Measurements from ENCODE around the gene VWA8.

Gene VWA8

GRCh38 chr13:41973247-41973741 is 12.4 kb upstream of the VWA8 start:
- no peak overlapping the region for H3K4me3 ChIP-seq (ENCODE audit: low read depth, low read length)
- in situ Hi-C loops (cut with HindIII; ENCODE audit: low pct_ligation_motif_present, low sequenced_read_pairs), result no loop called here
- peak; percentile 20 for TF ChIP-seq CTCF (IDR thresholded peaks at IDR 0.05; ENCODE audit: low read depth, low read length, missing control alignments)

GRCh38 chr13:41971848-41972247 is 10.9 kb upstream of the VWA8 start:
- no peak overlapping the region for H3K4me3 ChIP-seq (ENCODE audit: low read depth, low read length)
- in situ Hi-C loops (cut with HindIII; ENCODE audit: low pct_ligation_motif_present, low sequenced_read_pairs), result no loop called here
- DNase-seq, result no peak
- no peak overlapping the region for H3K27ac ChIP-seq
- no peak for TF ChIP-seq CTCF (IDR thresholded peaks at IDR 0.05; ENCODE audit: low read depth, low read length, missing control alignments)
- H3K36me3 ChIP-seq (replicated peaks), result no peaks in the 10 kb centered on the region
- no peaks in the 10 kb centered on the region for H3K27me3 ChIP-seq (replicated peaks)

More at GRCh38 chr13:41973247-41973741, 12.4 kb upstream of the VWA8 start:
- H3K27me3 ChIP-seq (replicated peaks), result no peaks in the 10 kb centered on the region
- no peaks in the 10 kb centered on the region for H3K36me3 ChIP-seq (replicated peaks)
- no peak for DNase-seq
- H3K27ac ChIP-seq, result no peak overlapping the region

- H3K36me3 ChIP-seq (replicated peaks), result no peaks in the 10 kb centered on the region
- DNase-seq, result no peak
- no peak overlapping the region for H3K27ac ChIP-seq
- no peaks in the 10 kb centered on the region for H3K27me3 ChIP-seq (replicated peaks)
- H3K4me3 ChIP-seq (ENCODE audit: low read depth, low read length), result no peak overlapping the region
- in situ Hi-C loops (cut with HindIII; ENCODE audit: low pct_ligation_motif_present, low sequenced_read_pairs), result no loop called here
- TF ChIP-seq CTCF (IDR thresholded peaks at IDR 0.05; ENCODE audit: low read depth, low read length, missing control alignments), result no peak
Observed at GRCh38 chr13:41970918-41971317, 10.0 kb upstream of the VWA8 start.

GRCh38 chr13:41970022-41970421 is 9.1 kb upstream of the VWA8 start:
- DNase-seq, result no peak
- H3K27ac ChIP-seq, result no peak overlapping the region
- no peak overlapping the region for H3K4me3 ChIP-seq (ENCODE audit: low read depth, low read length)
- no peaks in the 10 kb centered on the region for H3K36me3 ChIP-seq (replicated peaks)
- no peak for TF ChIP-seq CTCF (IDR thresholded peaks at IDR 0.05; ENCODE audit: low read depth, low read length, missing control alignments)
- in situ Hi-C loops (cut with HindIII; ENCODE audit: low pct_ligation_motif_present, low sequenced_read_pairs), result no loop called here
- no peaks in the 10 kb centered on the region for H3K27me3 ChIP-seq (replicated peaks)

- no peak for TF ChIP-seq CTCF (IDR thresholded peaks at IDR 0.05; ENCODE audit: low read depth, low read length, missing control alignments)
Observed at GRCh38 chr13:41969072-41969471, 8.2 kb upstream of the VWA8 start.

GRCh38 chr13:41966671-41967070 is 5.8 kb upstream of the VWA8 start:
- DNase-seq, result no peak
- Histone ChIP-seq H3K27me3 (replicated peaks) (no peaks in the 10 kb centered on the region), H3K27ac (no peak overlapping the region), H3K4me3 (ENCODE audit: low read depth, low read length) (no peak overlapping the region), H3K36me3 (replicated peaks) (no peaks in the 10 kb centered on the region)
- no peak for TF ChIP-seq CTCF (IDR thresholded peaks at IDR 0.05; ENCODE audit: low read depth, low read length, missing control alignments)
- in situ Hi-C loops (cut with HindIII; ENCODE audit: low pct_ligation_motif_present, low sequenced_read_pairs), result no loop called here

More at GRCh38 chr13:41969072-41969471, 8.2 kb upstream of the VWA8 start:
- Histone ChIP-seq H3K4me3 (ENCODE audit: low read depth, low read length) (no peak overlapping the region), H3K27ac (no peak overlapping the region), H3K27me3 (replicated peaks) (no peaks in the 10 kb centered on the region), H3K36me3 (replicated peaks) (no peaks in the 10 kb centered on the region)
- in situ Hi-C loops (cut with HindIII; ENCODE audit: low pct_ligation_motif_present, low sequenced_read_pairs), result no loop called here
- DNase-seq, result no peak
